ENCODE measurements around the gene OR14A2. TPM values are rescaled to one million over a fixed set of nuclear protein-coding genes. Genes with fewer than 3 reads are reported as not detected.

The OR14A2 gene
- total and polyA plus RNA-seq, 2 of the 4 experiments (the other 2 are of a cell fraction) = not detected

DNA sequence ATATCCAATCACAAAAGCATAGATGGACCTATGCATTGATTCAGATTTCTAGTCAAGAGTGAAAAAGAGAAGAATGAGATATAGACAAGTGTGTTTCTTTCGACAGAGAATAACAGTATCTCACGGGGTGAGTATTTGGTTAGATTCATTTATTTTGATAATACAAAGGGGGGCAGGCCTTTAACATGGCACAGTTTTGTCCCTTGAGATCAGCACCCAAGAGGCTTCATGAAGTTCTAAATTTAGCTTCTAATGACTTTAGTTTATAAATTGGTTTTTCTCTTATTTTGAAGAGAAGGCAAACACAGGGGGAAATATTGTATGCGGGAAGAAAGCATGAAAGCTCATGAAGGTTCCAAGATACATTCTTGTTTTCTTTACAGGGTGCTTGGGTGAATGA, 12.5 kb upstream of the OR14A2 start, which contains the start of gene OR1C1:
Gene OR1C1 (minus strand): TSS at position 101 of the 400 bp plus-strand sequence. CDS start 2,150 bp downstream, outside the sequence.
- no CpG with 5 or more reads among the region's 3 CpGs for WGBS, 2 experiments (ENCODE audit: extremely low coverage in 2 of 2, insufficient read length in 1 of 2)
- Histone ChIP-seq H4K5ac (ENCODE audit: low read depth, low read length) (no peak within 1 kb of the TSS), H2AFZ (replicated peaks; ENCODE audit: low read length, poor library complexity) (no peak within 1 kb of the TSS), H2AK5ac (ENCODE audit: low read depth, low read length) (no peak within 1 kb of the TSS), H3K56ac (ENCODE audit: extremely low read depth, insufficient read depth, low read length) (no peak within 1 kb of the TSS), H3K36me3 (ENCODE audit: control insufficient read depth, insufficient read depth, low read length) (no peaks in the 10 kb centered on the region), H2AK9ac (replicated peaks; ENCODE audit: low read depth, low read length, poor library complexity) (no peak within 1 kb of the TSS), H4K91ac (ENCODE audit: insufficient read depth, low read depth, low read length) (no peak within 1 kb of the TSS), H3K27me3 (ENCODE audit: control insufficient read depth, insufficient read depth, low read length) (no peaks in the 10 kb centered on the region), H3K9ac (ENCODE audit: low read depth, low read length) (no peak within 1 kb of the TSS), H3K23ac (ENCODE audit: low read depth, low read length) (no peak within 1 kb of the TSS), H3K18ac (ENCODE audit: low read depth, low read length) (no peak within 1 kb of the TSS), H3K4ac (ENCODE audit: low read depth, low read length) (no peak within 1 kb of the TSS), H2BK15ac (ENCODE audit: low read depth, low read length) (no peak within 1 kb of the TSS), H3K4me2 (ENCODE audit: low read depth, low read length) (no peak within 1 kb of the TSS), H4K8ac (ENCODE audit: low read depth in 2 of 2, low read length in 2 of 2) (no peak within 1 kb of the TSS), H3K79me1 (ENCODE audit: low read depth in 1 of 2, low read length in 2 of 2) (no peaks in the 10 kb centered on the region), H3K4me1 (ENCODE audit: control insufficient read depth, insufficient read depth, low read length) (no peaks in the 10 kb centered on the region), H3K9me3 (ENCODE audit: control insufficient read depth, insufficient read depth, low read length) (peaks cover 10% of the 10 kb centered on the region), H2BK5ac (ENCODE audit: low read depth, low read length, poor library complexity, severe bottlenecking) (no peak within 1 kb of the TSS), H3K4me3 (ENCODE audit: insufficient read depth, low read depth, low read length) (no peak within 1 kb of the TSS), H3K14ac (replicated peaks; ENCODE audit: low read depth, low read length) (no peak within 1 kb of the TSS), H3K9me1 (ENCODE audit: insufficient read depth, low read length) (no peaks in the 10 kb centered on the region), H4K20me1 (ENCODE audit: insufficient read depth, low read length) (no peaks in the 10 kb centered on the region), H3K27ac (ENCODE audit: insufficient read depth, low read length) (no peak within 1 kb of the TSS), H2BK20ac (ENCODE audit: low read depth, low read length) (no peak within 1 kb of the TSS), H2BK120ac (ENCODE audit: low read depth, low read length) (no peak within 1 kb of the TSS)
- BruUV-seq (replicated peaks) = no TSS peak
- no peak for TF ChIP-seq SMC3 (IDR thresholded peaks at IDR 0.05; ENCODE audit: low read depth, low read length)
- TF ChIP-seq CHD1 (IDR thresholded peaks at IDR 0.05; ENCODE audit: low read depth, low read length) = no peak
- no peak for TF ChIP-seq NFE2L2 (IDR thresholded peaks at IDR 0.05; ENCODE audit: low read depth, low read length)
- no peak for TF ChIP-seq MXI1 (IDR thresholded peaks at IDR 0.05; ENCODE audit: borderline replicate concordance, low read depth, low read length)
- no peak for TF ChIP-seq POLR2A (IDR thresholded peaks at IDR 0.05; ENCODE audit: low read depth, low read length)
- no peak for TF ChIP-seq RCOR1 (IDR thresholded peaks at IDR 0.05; ENCODE audit: insufficient replicate concordance, low read length)
- TF ChIP-seq RAD21 (IDR thresholded peaks at IDR 0.05; ENCODE audit: low read length) = no peak
- TF ChIP-seq MAZ (IDR thresholded peaks at IDR 0.05; ENCODE audit: borderline replicate concordance, low read depth, low read length) = no peak
- TF ChIP-seq, protein P1, sequence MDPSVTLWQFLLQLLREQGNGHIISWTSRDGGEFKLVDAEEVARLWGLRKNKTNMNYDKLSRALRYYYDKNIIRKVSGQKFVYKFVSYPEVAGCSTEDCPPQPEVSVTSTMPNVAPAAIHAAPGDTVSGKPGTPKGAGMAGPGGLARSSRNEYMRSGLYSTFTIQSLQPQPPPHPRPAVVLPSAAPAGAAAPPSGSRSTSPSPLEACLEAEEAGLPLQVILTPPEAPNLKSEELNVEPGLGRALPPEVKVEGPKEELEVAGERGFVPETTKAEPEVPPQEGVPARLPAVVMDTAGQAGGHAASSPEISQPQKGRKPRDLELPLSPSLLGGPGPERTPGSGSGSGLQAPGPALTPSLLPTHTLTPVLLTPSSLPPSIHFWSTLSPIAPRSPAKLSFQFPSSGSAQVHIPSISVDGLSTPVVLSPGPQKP (IDR thresholded peaks at IDR 0.05; ENCODE audit: borderline replicate concordance, low read depth, low read length) = no peak
- TF ChIP-seq BHLHE40 (IDR thresholded peaks at IDR 0.05; ENCODE audit: low read depth, low read length) = no peak
- TF ChIP-seq RFX5 (IDR thresholded peaks at IDR 0.05; ENCODE audit: low read depth, low read length) = no peak
- TF ChIP-seq, protein P2, sequence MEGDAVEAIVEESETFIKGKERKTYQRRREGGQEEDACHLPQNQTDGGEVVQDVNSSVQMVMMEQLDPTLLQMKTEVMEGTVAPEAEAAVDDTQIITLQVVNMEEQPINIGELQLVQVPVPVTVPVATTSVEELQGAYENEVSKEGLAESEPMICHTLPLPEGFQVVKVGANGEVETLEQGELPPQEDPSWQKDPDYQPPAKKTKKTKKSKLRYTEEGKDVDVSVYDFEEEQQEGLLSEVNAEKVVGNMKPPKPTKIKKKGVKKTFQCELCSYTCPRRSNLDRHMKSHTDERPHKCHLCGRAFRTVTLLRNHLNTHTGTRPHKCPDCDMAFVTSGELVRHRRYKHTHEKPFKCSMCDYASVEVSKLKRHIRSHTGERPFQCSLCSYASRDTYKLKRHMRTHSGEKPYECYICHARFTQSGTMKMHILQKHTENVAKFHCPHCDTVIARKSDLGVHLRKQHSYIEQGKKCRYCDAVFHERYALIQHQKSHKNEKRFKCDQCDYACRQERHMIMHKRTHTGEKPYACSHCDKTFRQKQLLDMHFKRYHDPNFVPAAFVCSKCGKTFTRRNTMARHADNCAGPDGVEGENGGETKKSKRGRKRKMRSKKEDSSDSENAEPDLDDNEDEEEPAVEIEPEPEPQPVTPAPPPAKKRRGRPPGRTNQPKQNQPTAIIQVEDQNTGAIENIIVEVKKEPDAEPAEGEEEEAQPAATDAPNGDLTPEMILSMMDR (conservative IDR thresholded peaks at IDR 0.05; ENCODE audit: low read depth, low read length) = no peak
- dilution Hi-C loops (cut with HindIII; ENCODE audit: low sequenced_read_pairs, unreplicated experiment) (no loop called here), intact Hi-C loops (cut with micrococcal nuclease) (no loop called here), in situ Hi-C loops (cut with MboI; ENCODE audit: low sequenced_read_pairs) (no loop called here)
- ATAC-seq (ENCODE audit: low read depth) = no peak
- DNase-seq = no peak
- ChIA-PET POLR2A (ENCODE audit: unreplicated experiment) (no interaction called here), CTCF (no interaction called here)

All from IMR-90 (cell line).